Endothelial cell of umbilical vein (primary cell): ENCODE data around the gene CIBAR2. TPM values are rescaled to one million over a fixed set of nuclear protein-coding genes. Genes with fewer than 3 reads are reported as not detected.
A peak's percentile ranks its signal among the peaks of the same experiment; 100 is the strongest.

Experiments
- BruUV-seq: library from RNA; stranded (reverse); fragments of 400-500 nt; replicated peaks from 2 replicates; lab custom pipeline; 2021; lab: Mats Ljungman, UMichigan
- CTCF ChIA-PET: fragments of 300-600, 350-600 bp; sonication (Branson Sonifier 250); formaldehyde crosslinking; loops from one replicate; lab custom pipeline; 2021; ENCODE audit warnings: antibody characterized with exemption, inconsistent platforms; lab: Charles Lee
- POLR2A ChIA-PET: fragments of 300-600, 350-600 bp; sonication (Branson Sonifier 250); formaldehyde crosslinking; loops from one replicate; lab custom pipeline; 2021; ENCODE audit warnings: antibody characterized with exemption, inconsistent platforms; lab: Charles Lee
- DNase-seq: peaks from one replicate; pipeline ENCODE4 v3.0.0-alpha.2; 2011; ENCODE audit warnings: low read depth, low spot score
- FAIRE-seq: peaks from 2 replicates; lab custom pipeline; 2011; peaks lifted over from hg19 to GRCh38; lab: Jason Lieb, UNC
- H2AFZ ChIP-seq: 2 replicates; pipeline ENCODE4 v1.6.0; 2012; ENCODE audit warnings: low read depth, low read length, control low read depth, inconsistent platforms
- H3K27ac ChIP-seq: 2 replicates; pipeline ENCODE4 v1.5.1; 2011; ENCODE audit warnings: low read depth, mild to moderate bottlenecking, control low read depth, low read length, moderate library complexity; ENCODE audit not compliant: insufficient read depth
- H3K27me3 ChIP-seq, 2 experiments: 2 replicates each; pipeline versions ENCODE4 v1.6.0 to v1.6.1; 2011; ENCODE audit warnings: low read length in 2 of 2, mixed read lengths in 1 of 2; ENCODE audit not compliant: control insufficient read depth in 2 of 2, insufficient read depth in 2 of 2
- H3K36me3 ChIP-seq, 2 experiments: 2 replicates in 1 of 2; 3 replicates in 1 of 2; pipeline ENCODE4 v1.5.1; 2011; ENCODE audit warnings: low read length in 2 of 2, mild to moderate bottlenecking in 1 of 2, moderate library complexity in 1 of 2; ENCODE audit not compliant: control insufficient read depth in 2 of 2, insufficient read depth in 2 of 2; ENCODE audit errors: extremely low read depth in 1 of 2
- H3K4me1 ChIP-seq: 3 replicates; pipeline ENCODE4 v1.5.1; 2011; ENCODE audit warnings: mild to moderate bottlenecking, low read length; ENCODE audit not compliant: control insufficient read depth, insufficient read depth; ENCODE audit errors: extremely low read depth
- H3K4me2 ChIP-seq: 2 replicates; pipeline ENCODE4 v1.6.1; 2011; ENCODE audit warnings: low read length, control low read depth, mixed read lengths; ENCODE audit not compliant: insufficient read depth
- H3K4me3 ChIP-seq, 3 experiments: fragments of 200-600 bp in 1 of 3; sonication (generic), shearing (Covaris generic) in 1 of 3; replicated peaks in 1 of 3; 2 replicates each; pipeline ENCODE4 v1.5.1; 2011 to 2016; ENCODE audit warnings: control low read depth in 3 of 3, low read length in 3 of 3, mild to moderate bottlenecking in 2 of 3, inconsistent platforms in 1 of 3, low read depth in 1 of 3, moderate library complexity in 1 of 3; ENCODE audit not compliant: insufficient read depth in 1 of 3
- H3K79me2 ChIP-seq: 2 replicates; pipeline ENCODE4 v1.6.0; 2012; ENCODE audit warnings: low read length, inconsistent platforms; ENCODE audit not compliant: control insufficient read depth, insufficient read depth
- H3K9ac ChIP-seq: replicated peaks from 2 replicates; pipeline ENCODE3; 2011; ENCODE audit warnings: low read length, control low read depth; ENCODE audit not compliant: insufficient read depth; ENCODE audit errors: extremely low read depth
- H3K9me1 ChIP-seq: replicated peaks from 3 replicates; pipeline ENCODE4 v1.6.0; 2011; ENCODE audit warnings: mild to moderate bottlenecking, low read length; ENCODE audit not compliant: control insufficient read depth, insufficient read depth; ENCODE audit errors: extremely low read depth
- H3K9me3 ChIP-seq: replicated peaks from 2 replicates; pipeline ENCODE4 v1.5.1; 2012; ENCODE audit warnings: low read length, inconsistent platforms; ENCODE audit not compliant: control insufficient read depth, insufficient read depth
- H4K20me1 ChIP-seq: replicated peaks from 2 replicates; pipeline ENCODE3; 2011; ENCODE audit warnings: mild to moderate bottlenecking, low read length; ENCODE audit not compliant: control insufficient read depth, insufficient read depth; ENCODE audit errors: extremely low read depth
- CTCF ChIP-seq, 2 donors: IDR thresholded peaks; 1 replicate in 1 of 2; 2 replicates in 1 of 2; pipeline ENCODE4 v1.5.1; 2011; ENCODE audit warnings: low read length in 2 of 2, mild to moderate bottlenecking in 2 of 2, moderate library complexity in 2 of 2, control low read depth in 1 of 2, inconsistent platforms in 1 of 2, low read depth in 1 of 2; ENCODE audit not compliant: insufficient read depth in 1 of 2; ENCODE audit errors: extremely low read depth in 1 of 2
- MAX ChIP-seq: IDR thresholded peaks from 2 replicates; pipeline ENCODE4 v1.6.1; 2011; ENCODE audit not compliant: insufficient read depth, insufficient read length
- dilution Hi-C: fragments of 300-500 bp; cut with MboI; formaldehyde crosslinking; loops from one replicate; pipeline ENCODE4 v1.15.0; 2019; ENCODE audit warnings: low sequenced_read_pairs; ENCODE audit not compliant: extremely low pct_ligation_motif_present
- intact Hi-C: fragments of 100-400 bp; cut with micrococcal nuclease; formaldehyde crosslinking; loops from one replicate; pipeline ENCODE4 v1.10.0; 2022
- polyA plus RNA-seq, 4 experiments: library from polyadenylated mRNA; depleted of rRNA in 3 of 4; stranded (reverse) in 3 of 4; unstranded in 1 of 4; fragments of >200 nt; gene quantifications; 2 replicates each; pipeline versions ENCODE4 v1.2.1 to v1.2.3, GENCODE V29; 2011 to 2012; ENCODE audit warnings: missing spikeins in 1 of 4
- total RNA-seq: library from RNA; stranded (reverse); gene quantifications from 2 replicates; pipeline ENCODE4 v1.2.3, GENCODE V29; 2021

CIBAR2 gene
- total and polyA plus RNA-seq, 2 donors (not counting 3 experiments of a cell fraction or from before 2014, with no cell fraction given) = 0.07 TPM; not detected in 1

- Histone ChIP-seq H2AFZ (no peak overlapping the region), H3K9me1 (no peaks in the 10 kb centered on the region), H3K9me3 (no peaks in the 10 kb centered on the region), H3K36me3 (no peaks in the 10 kb centered on the region), H3K79me2 (no peaks in the 10 kb centered on the region), H3K4me3 (no peak overlapping the region), H3K27me3 (peaks cover 3 to 7% of the 10 kb centered on the region in 2 experiments), H3K4me2 (no peak overlapping the region), H3K27ac (no peak overlapping the region), H3K4me1 (no peaks in the 10 kb centered on the region), H3K9ac (no peak overlapping the region), H4K20me1 (no peaks in the 10 kb centered on the region)
- dilution Hi-C loops (no loop called here), intact Hi-C loops (loop anchor here (1.0 to 10.0 kb wide), 3 partner anchors 30 to 332 kb away; partner anchors contain the start of gene KIAA0513)
- FAIRE-seq (peak; percentile 86), DNase-seq (peak; percentile 63)
- TF ChIP-seq MAX = no peak
- peak; percentile 77 to 81 for TF ChIP-seq CTCF (IDR thresholded peaks at IDR 0.05; ENCODE audit: extremely low read depth in 1 of 2, insufficient read depth in 1 of 2, low read depth in 1 of 2, low read length in 2 of 2)
- ChIA-PET CTCF (interaction anchor here (0.6 to 3.7 kb wide), 49 partner anchors 8 to 464 kb away, joined by 3 to 123 read pairs (median 6); partner anchors contain the start of genes KIAA0513 and ZDHHC7), POLR2A (no interaction called here)
- no TSS peak for BruUV-seq
These were observed 25.7 kb downstream of the CIBAR2 start for GRCh38 chr16:85086347-85087291.
